HuH-7.5 (cell line): ENCODE measurements around the gene H6PD.

Experiments
- DNase-seq: peaks from one replicate; pipeline ENCODE4 v3.0.0; 2011; ENCODE audit warnings: low spot score

Gene H6PD

DNA sequence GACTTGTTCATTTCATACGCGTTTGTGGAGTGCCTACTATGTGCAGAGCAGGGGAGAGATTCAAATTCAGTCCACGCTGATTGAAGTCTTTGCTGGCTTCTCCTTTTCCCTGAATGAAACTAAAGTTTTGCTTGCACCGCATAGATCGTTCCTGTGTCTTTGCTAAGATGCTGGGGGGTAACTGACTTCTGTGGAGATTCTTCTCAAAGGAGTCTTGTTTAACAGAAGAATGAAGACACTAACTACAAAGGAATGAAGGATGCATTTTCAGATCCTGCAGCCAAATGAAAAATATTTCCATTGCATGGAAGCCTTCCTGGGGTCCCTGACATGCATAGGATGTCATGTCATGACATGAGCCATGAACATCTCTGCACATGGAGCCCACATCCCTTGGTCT, 26.9 kb upstream of the H6PD start:
- DNase-seq = no peak

GRCh38 chr1:9211291-9211811, 23.2 kb upstream of the H6PD start:
- no peak for DNase-seq

DNA sequence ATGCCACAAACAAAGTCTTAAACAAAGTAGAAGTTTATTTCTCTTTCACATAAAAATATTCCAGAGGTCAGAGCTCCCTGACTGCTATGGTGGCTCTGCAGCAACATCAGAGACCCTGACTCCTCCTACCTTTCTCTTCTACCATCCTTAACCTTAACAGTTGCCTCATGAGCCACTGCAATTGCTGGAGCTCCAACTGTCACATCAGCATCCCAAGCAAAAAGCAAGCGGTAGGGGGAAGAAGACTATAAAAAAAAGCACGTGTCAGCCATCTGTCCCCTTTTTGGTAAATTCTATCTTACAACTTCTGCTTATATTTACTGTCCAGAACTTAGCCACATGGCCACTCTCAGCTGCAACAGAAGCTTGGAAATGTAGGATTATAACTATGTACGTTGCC, 21.8 kb upstream of the H6PD start:
- no peak for DNase-seq

GRCh38 chr1:9213956-9214355, 20.6 kb upstream of the H6PD start:
- DNase-seq = no peak

DNA sequence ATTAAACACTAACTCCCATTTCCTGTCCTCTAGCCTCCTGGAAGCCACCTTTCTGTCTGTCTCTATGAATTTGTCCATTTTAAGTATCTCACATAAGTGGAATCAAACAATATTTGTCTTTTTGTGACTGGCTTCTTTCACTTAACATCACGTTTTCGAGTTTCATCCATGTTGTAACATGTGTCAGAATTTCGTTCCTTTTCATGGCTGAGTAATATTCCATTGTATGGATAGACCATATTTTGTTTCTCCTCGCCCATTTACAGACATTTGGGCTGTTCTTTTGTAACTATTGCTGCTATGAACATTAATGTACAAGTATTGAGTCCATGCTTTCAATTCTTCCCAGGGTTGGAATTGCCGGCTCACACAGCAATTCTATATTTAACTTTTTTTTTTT, 15.7 kb upstream of the H6PD start:
- no peak for DNase-seq

- no peak for DNase-seq
Observed at GRCh38 chr1:9222846-9223625, 11.5 kb upstream of the H6PD start.

GRCh38 chr1:9224664-9225410, 9.7 kb upstream of the H6PD start:
- no peak for DNase-seq

- no peak for DNase-seq
Observed at GRCh38 chr1:9225411-9225785, 9.2 kb upstream of the H6PD start.

DNA sequence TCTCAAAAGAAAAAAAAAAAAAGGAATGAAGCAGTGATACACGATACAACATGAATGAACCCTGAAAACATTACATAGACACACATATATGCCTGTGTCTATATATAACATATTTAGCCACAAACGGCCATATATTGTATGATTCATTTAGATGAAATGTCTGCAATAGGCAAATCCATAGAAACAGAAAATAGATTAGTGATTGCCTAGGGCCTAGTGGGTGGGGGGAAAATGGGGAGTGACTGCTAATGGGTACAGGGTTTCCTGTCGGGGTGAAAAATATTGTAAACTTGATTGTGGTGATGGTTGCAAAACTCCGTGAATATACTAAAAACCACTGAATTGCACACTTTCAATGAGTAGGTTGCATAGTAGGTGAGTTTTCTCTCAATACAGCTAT, 6.0 kb upstream of the H6PD start:
- no peak for DNase-seq

DNA sequence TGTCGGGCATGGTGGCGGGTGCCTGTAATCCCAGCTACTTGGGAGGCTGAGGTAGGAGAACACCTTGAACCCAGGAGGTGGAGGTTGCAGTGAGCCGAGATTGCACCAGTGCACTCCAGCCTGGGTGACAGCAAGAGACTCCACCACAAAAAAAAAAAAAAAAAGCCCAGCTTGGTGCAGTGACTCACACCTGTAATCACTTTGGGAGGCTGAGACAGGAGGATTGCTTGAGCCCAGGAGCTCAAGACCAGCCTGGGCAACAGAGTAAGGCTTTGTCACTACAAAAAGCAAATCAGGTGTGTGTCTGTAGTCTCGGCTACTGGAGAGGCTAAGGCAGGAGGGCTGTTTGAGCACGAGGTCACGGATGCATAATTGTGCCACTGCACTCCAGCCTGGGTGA, 5.0 kb upstream of the H6PD start:
- no peak for DNase-seq

DNA sequence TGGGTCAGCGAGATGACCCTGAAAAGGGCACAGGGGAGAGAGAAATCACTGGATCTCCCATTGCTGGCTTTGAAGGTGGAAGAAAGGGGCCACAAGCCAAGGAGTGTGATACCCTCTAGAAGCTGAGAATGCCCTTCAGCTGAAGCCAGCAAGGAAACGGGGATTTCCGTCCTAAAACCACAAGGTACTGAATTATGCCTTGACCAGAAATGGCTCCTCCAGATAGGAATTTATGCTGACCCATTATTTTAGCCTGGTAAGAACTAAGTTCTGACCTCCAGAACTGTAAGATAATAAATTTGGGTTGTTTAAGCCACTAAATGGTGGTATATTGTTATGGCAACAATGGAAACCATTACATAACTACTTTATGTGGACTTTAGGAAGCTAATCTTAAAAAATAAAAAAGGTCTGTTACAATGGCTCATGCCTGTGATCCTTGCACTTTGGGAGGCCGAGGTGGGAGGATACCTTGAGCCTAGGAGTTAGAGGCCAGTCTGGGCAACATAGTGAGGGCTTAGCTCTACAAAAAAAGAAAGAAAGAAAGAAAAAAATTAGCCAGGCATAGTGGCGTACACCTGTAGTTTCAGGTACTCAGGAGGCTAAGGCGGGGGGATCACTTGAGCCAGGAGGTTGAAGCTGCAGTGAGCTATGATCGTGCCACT, 3.6 kb upstream of the H6PD start:
- DNase-seq = no peak

GRCh38 chr1:9231648-9232332, 2.8 kb upstream of the H6PD start:
- no peak for DNase-seq

DNA sequence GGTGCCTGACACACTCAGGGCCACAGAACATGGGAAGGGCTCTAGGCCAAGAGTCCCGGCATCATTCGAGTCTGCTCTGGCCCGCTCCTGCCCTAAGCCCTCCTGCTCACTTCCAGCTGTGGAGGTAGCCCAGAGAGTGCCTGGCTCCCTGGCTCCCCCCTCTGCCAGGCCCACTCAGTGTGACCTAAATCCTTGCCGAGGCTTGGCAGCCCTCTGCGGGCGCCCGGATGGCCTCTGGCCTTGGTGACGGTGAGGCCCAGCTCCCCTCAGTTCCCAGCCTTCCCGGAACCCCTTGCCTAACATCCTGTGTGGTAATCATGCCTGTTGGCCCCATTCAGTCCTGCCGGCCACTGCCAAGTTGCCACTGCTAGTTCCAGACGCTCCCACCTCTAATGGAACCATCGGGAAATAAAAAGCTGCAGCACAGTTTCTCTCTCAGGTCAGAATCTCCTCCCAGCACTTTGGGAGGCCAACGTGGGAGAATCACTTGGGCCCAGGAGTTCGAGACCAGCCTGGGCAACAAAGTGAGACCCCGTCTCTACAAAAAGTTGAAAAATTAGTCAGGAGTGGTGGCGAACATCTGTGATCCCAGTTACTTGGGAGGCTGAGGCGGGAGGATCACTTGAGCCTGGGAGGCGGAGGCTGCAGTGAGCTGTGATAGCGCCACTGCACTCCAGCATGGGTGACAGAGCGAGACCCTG, 1.2 kb upstream of the H6PD start:
- DNase-seq = peak; percentile 40

GRCh38 chr1:9233942-9234222, 692 bp upstream of the H6PD start:
- no peak for DNase-seq

- peak; percentile 64 for DNase-seq
Observed at GRCh38 chr1:9235096-9235459, 504 bp downstream of the H6PD start.

GRCh38 chr1:9235560-9235959, 986 bp downstream of the H6PD start:
- no peak for DNase-seq

- DNase-seq = no peak
Observed at GRCh38 chr1:9238134-9238533, 3.6 kb downstream of the H6PD start.

DNA sequence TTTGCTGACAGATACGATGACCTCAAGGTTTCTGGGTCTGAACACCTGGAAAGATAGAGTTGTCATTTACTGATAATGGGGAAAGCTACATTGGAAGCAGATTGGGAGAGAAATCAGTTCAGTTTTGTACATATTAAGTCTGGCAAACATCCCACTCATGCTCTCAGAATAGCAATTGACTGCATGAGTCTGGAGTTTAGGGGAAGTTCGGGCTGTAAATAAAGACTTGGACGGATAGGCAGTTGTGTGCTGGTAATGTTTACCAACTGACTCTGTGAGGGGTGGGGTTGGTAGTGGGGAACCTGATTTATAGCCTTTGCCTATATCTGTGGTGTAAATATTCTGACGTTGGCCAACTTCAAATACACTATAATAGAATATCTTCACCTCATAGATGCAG, 4.0 kb downstream of the H6PD start:
- no peak for DNase-seq

DNA sequence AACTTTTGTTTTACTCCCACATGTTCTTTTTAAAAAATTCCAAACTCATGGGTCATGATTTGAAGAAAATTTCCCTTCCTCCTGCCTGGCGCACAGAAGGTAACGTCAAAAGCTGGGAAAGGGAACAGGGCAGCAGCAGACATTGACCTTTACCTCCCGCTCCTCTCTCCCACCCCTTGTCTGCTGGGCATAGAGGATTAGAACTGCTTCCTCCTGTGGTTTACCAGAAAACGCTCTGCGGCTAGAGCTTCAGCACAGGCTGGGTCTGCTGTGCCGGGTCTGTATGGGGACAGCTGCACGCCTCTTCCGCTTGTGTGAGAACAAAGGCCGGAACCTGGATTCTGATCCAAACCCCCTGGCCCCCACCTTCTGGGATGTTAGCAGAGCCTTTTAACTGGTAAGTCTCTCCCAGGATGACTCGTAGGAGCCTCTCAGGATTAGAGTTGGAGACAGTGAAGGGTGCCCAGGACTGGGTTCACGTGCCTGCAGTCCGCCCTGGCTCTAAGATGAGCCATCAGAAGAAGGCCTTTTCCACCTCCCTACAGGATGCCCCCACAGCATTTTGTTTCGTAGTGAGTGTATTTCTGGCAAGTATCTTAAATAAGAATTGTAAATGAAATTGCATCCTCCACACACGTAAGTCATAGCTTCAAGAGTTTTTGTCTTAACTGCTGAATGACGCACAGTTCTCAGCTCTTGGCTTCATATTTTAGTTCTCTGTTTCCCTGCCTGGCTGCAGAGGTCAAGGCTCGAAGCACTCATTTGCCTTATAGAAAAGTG, 5.2 kb downstream of the H6PD start:
- peak; percentile 55 for DNase-seq

DNA sequence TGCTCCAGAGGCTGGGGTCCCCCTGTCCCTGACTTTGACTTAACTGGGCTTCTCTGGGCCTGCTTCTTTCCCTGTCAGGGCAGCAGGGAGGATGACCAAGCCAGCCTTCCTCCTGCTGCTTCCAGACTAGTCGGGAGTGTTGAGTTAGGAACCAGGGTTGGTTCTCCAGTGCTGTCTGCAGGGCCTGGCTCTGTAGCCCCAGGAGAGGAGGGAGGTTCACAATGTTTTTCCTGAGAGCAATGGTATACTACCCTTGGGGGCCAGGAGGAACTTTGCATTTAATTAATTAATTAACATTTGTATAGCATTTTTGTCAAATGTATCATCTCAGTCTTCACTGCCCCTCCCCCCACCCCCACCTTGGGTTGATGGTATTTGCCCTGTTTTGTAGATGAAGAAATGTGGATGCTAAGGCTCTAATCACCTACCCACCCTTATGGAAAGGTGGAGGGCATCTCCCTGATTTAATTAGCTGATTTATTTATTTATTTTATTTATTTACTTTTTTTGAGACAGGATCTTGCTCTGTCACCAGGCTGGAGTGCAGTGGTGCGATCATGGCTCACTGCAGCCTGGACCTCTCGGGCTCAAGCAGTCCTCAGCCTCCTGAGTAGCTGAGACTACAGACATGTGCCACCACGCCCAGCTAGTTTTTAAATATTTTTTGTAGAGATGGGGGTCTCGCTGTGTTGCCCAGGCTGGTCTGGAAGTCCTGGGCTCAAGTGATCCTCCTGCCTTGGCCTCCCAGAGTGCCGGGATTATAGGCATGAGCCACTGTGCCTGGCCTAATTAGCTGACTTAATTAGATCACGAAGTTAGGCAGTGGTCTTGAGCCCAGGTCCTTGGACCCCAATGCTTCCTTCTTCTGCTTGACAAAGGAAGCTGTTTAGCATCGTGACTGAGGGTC, 6.6 kb downstream of the H6PD start:
- DNase-seq = no peak
